ENCODE data around the gene MYO1D. TPM values are rescaled to one million over a fixed set of nuclear protein-coding genes. Genes with fewer than 3 reads are reported as not detected.

The MYO1D gene
- total and polyA plus RNA-seq, 2 donors (not counting 1 experiment from before 2014, with no cell fraction given): 5.4 to 26.7 TPM

GRCh38 chr17:32483451-32484019, 393.4 kb downstream of the MYO1D start:
- DNase-seq: peak; percentile 77
- H3K9me3 Mint-ChIP-seq (ENCODE audit: insufficient read depth): no peaks in the 10 kb centered on the region
- H3K9me3 ChIP-seq (ENCODE audit: control extremely low read depth in 1 of 3, control insufficient read depth in 2 of 3, insufficient read depth in 1 of 3, low read length in 2 of 3): no peaks in the 10 kb centered on the region
- TF ChIP-seq CTCF (IDR thresholded peaks at IDR 0.05): peak; percentile 76
- TF ChIP-seq EZH2 (IDR thresholded peaks at IDR 0.05; ENCODE audit: borderline replicate concordance, insufficient read depth, low read depth, low read length, poor library complexity, severe bottlenecking): no peak
- peaks cover 23% of the 10 kb centered on the region for H3K4me1 Mint-ChIP-seq
- H3K27me3 Mint-ChIP-seq: no peaks in the 10 kb centered on the region
- no peak overlapping the region for H3K4me3 ChIP-seq (ENCODE audit: control extremely low read depth in 1 of 5, extremely low read depth in 1 of 5, insufficient read depth in 1 of 5, low read depth in 2 of 5, low read length in 4 of 5)
- H3K4me3 Mint-ChIP-seq: no peak overlapping the region
- peaks cover 22 to 27% of the 10 kb centered on the region in 2 donors for H3K4me1 ChIP-seq (ENCODE audit: control insufficient read depth in 2 of 2, insufficient read depth in 2 of 2, low read length in 2 of 2)
- 46% methylated on average over 7 of the region's 7 CpGs for WGBS (ENCODE audit: insufficient coverage)
- intact Hi-C loops (cut with micrococcal nuclease): loop anchor here (1.0 to 10.0 kb wide), 3 partner anchors 126 to 391 kb away; partner anchors contain the start of gene MYO1D
- H3K27me3 ChIP-seq (replicated peaks in 1 of 4; ENCODE audit: control extremely low read depth in 1 of 4, control insufficient read depth in 3 of 4, insufficient read depth in 4 of 4, low read length in 3 of 4): no peaks in the 10 kb centered on the region
- peak; percentile 29 for ATAC-seq (ENCODE audit: low read depth)
- no peak overlapping the region for H2AFZ ChIP-seq (ENCODE audit: insufficient read depth, low read depth, low read length, poor library complexity, severe bottlenecking)
- peak overlapping the region in 1 of 2 donors; percentile 47 for H3K27ac ChIP-seq (ENCODE audit: low read length in 2 of 2)
- peak overlapping the region; percentile 82 for H3K27ac Mint-ChIP-seq
- peaks cover 0 to 37% of the 10 kb centered on the region in 2 experiments for H3K36me3 ChIP-seq (replicated peaks in 1 of 2; ENCODE audit: control extremely low read depth in 1 of 2, control insufficient read depth in 1 of 2, extremely low read depth in 1 of 2, insufficient read depth in 2 of 2, low read length in 1 of 2)
- no peak overlapping the region for H3K4me2 ChIP-seq (replicated peaks; ENCODE audit: low read depth, low read length, poor library complexity, severe bottlenecking)
- ChIA-PET POLR2A (interaction anchor here (0.8 kb wide), 1 partner anchor 40 kb away, joined by 3 read pairs; no protein-coding TSS in a partner anchor), CTCF (interaction anchor here (0.6 to 10.2 kb wide), 43 partner anchors 9 to 394 kb away, joined by 3 to 139 read pairs (median 4); partner anchors contain the start of genes MYO1D and PSMD11)
- peaks cover 13% of the 10 kb centered on the region for H3K79me2 ChIP-seq (ENCODE audit: control insufficient read depth, insufficient read depth, low read length)
- H4K20me1 ChIP-seq (ENCODE audit: control insufficient read depth, insufficient read depth, low read length, poor library complexity, severe bottlenecking): peaks cover 5% of the 10 kb centered on the region
- H3K9ac ChIP-seq (ENCODE audit: low read length): no peak overlapping the region
